Glomerular endothelial cell (primary cell): ENCODE measurements around the gene FAM78A. TPM values are rescaled to one million over a fixed set of nuclear protein-coding genes. Genes with fewer than 3 reads are reported as not detected.

Experiments used
- DNase-seq: peaks from one replicate; pipeline ENCODE4 v3.0.0-alpha.2; 2011; ENCODE audit warnings: low read depth, low spot score; ENCODE audit errors: extremely low read depth
- total RNA-seq: library from RNA; depleted of rRNA; stranded (reverse); fragments of >200 nt; gene quantifications from 2 replicates; pipeline ENCODE4 v1.2.3, GENCODE V29; 2015

FAM78A gene
- total RNA-seq, 1 donor from 2014 or later: 25.2 TPM

- no peak for DNase-seq
Measured at GRCh38 chr9:131240047-131240921, 36.0 kb downstream of the FAM78A start.

GRCh38 chr9:131239161-131239975, 36.9 kb downstream of the FAM78A start:
- no peak for DNase-seq

- DNase-seq: no peak
Measured at GRCh38 chr9:131238402-131239021, 37.8 kb downstream of the FAM78A start.

- DNase-seq: no peak
Measured at GRCh38 chr9:131237931-131238401, 38.3 kb downstream of the FAM78A start.

GRCh38 chr9:131237291-131237690, 39.0 kb downstream of the FAM78A start:
- no peak for DNase-seq

- DNase-seq: no peak
Measured at GRCh38 chr9:131236761-131237160, 39.5 kb downstream of the FAM78A start.

GRCh38 chr9:131236161-131236560, 40.1 kb downstream of the FAM78A start:
- DNase-seq: no peak

- no peak for DNase-seq
Measured at GRCh38 chr9:131235480-131235851, 40.8 kb downstream of the FAM78A start.

GRCh38 chr9:131234799-131235479, 41.4 kb downstream of the FAM78A start:
- no peak for DNase-seq

- DNase-seq: no peak
Measured at GRCh38 chr9:131233995-131234394, 42.3 kb downstream of the FAM78A start.

- no peak for DNase-seq
Measured at GRCh38 chr9:131233556-131233955, 42.8 kb downstream of the FAM78A start.

GRCh38 chr9:131228988-131229387, 47.3 kb downstream of the FAM78A start:
- DNase-seq: no peak

- DNase-seq: no peak
Measured at GRCh38 chr9:131227959-131228460, 48.3 kb downstream of the FAM78A start.

- no peak for DNase-seq
Measured at GRCh38 chr9:131227112-131227958, 49.0 kb downstream of the FAM78A start.

GRCh38 chr9:131226226-131226625, 50.1 kb downstream of the FAM78A start:
- no peak for DNase-seq

GRCh38 chr9:131222460-131222859, 53.9 kb downstream of the FAM78A start:
- no peak for DNase-seq

- no peak for DNase-seq
Measured at GRCh38 chr9:131220485-131220884, 55.8 kb downstream of the FAM78A start.

- DNase-seq: no peak
Measured at GRCh38 chr9:131218370-131218769, 57.9 kb downstream of the FAM78A start.

GRCh38 chr9:131217331-131218031, 58.8 kb downstream of the FAM78A start:
- no peak for DNase-seq
